A549 (cell line): ENCODE data around the gene NTNG2. TPM values are rescaled to one million over a fixed set of nuclear protein-coding genes. Genes with fewer than 3 reads are reported as not detected.

Experiments used
- ATAC-seq, 2 experiments: fragments of 200-7000 bp in 1 of 2; fragments of >200 bp in 1 of 2; cut with Nextera tagmentation in 1 of 2; cut with Tn5 transposase in 1 of 2; 3 replicates each; pipeline versions ENCODE4 v1.8.0 to v1.9.1; 2018 to 2020; ENCODE audit warnings: mild to moderate bottlenecking in 1 of 2, moderate library complexity in 1 of 2
- CTCF ChIA-PET: fragments of 300-600 bp; sonication (Branson Sonifier 250); formaldehyde crosslinking; extraction: SDS; loops from one replicate; lab custom pipeline; 2021; ENCODE audit warnings: antibody characterized with exemption, inconsistent platforms; lab: Yijun Ruan, JAX
- POLR2A ChIA-PET: fragments of 350-600 bp; formaldehyde crosslinking; extraction: SDS; loops from one replicate; lab custom pipeline; 2021; ENCODE audit warnings: antibody characterized with exemption, inconsistent platforms; lab: Yijun Ruan, JAX
- DNase-seq, 2 experiments: peaks; one replicate each; pipeline versions ENCODE4 v3.0.0 to v3.0.0-alpha.2; 2011 to 2016; ENCODE audit warnings: low read depth in 1 of 2, low spot score in 1 of 2
- FAIRE-seq: peaks from 2 replicates; lab custom pipeline; 2011; peaks lifted over from hg19 to GRCh38; lab: Jason Lieb, UNC
- H3K27ac ChIP-seq, 2 experiments: fragments of >200 bp; sonication (Bioruptor Twin); formaldehyde crosslinking; 3 replicates each; pipeline ENCODE4 v1.5.1; 2016 to 2017
- H3K4me1 ChIP-seq: fragments of >200 bp; sonication (Bioruptor Twin); formaldehyde crosslinking; 3 replicates; pipeline ENCODE4 v1.6.1; 2016
- H3K4me2 ChIP-seq: fragments of >200 bp; sonication (Bioruptor Twin); formaldehyde crosslinking; 3 replicates; pipeline ENCODE4 v1.6.1; 2016
- H3K4me3 ChIP-seq: fragments of >200 bp; sonication (Bioruptor Twin); formaldehyde crosslinking; 3 replicates; pipeline ENCODE4 v1.5.1; 2016
- H3K9me3 ChIP-seq: fragments of >200 bp; sonication (Bioruptor Twin); formaldehyde crosslinking; 3 replicates; pipeline ENCODE4 v1.6.1; 2016
- ATOH8 ChIP-seq: fragments of 250-450 bp; sonication (Bioruptor Pico); IDR thresholded peaks from 2 replicates; pipeline ENCODE4 v1.5.0; 2020; ENCODE audit warnings: low read depth, mild to moderate bottlenecking, moderate library complexity
- BHLHE40 ChIP-seq: IDR thresholded peaks from 2 replicates; pipeline ENCODE4 v1.6.1; 2012; ENCODE audit warnings: low read depth, low read length, inconsistent platforms
- CBX8 ChIP-seq: fragments of 200-600 bp; sonication (generic); IDR thresholded peaks from 2 replicates; pipeline ENCODE4 v1.6.1; 2016
- E2F6 ChIP-seq: IDR thresholded peaks from 2 replicates; pipeline ENCODE4 v1.6.1; 2012; ENCODE audit warnings: low read depth, borderline replicate concordance
- FOSL2 ChIP-seq, 2 experiments: fragments of 450-650 bp in 1 of 2; fragments of >200 bp in 1 of 2; sonication (Bioruptor Twin) in 1 of 2; formaldehyde crosslinking; IDR thresholded peaks; 2 replicates each; pipeline versions ENCODE4 v1.5.0 to v1.6.1; 2016 to 2020; ENCODE audit warnings: mild to moderate bottlenecking in 1 of 2, moderate library complexity in 1 of 2
- FOXS1 ChIP-seq: fragments of 250-450 bp; sonication (Bioruptor Pico); IDR thresholded peaks from 2 replicates; pipeline ENCODE4 v1.5.0; 2020; ENCODE audit warnings: mild to moderate bottlenecking, moderate library complexity
- GATA3 ChIP-seq: IDR thresholded peaks from 2 replicates; pipeline ENCODE4 v1.6.1; 2012; ENCODE audit warnings: borderline replicate concordance
- HES2 ChIP-seq: fragments of >200 bp; sonication (Bioruptor Twin); formaldehyde crosslinking; IDR thresholded peaks from 2 replicates; pipeline ENCODE4 v1.6.1; 2016
- MAX ChIP-seq: IDR thresholded peaks from 2 replicates; pipeline ENCODE4 v1.6.1; 2012
- MAZ ChIP-seq: fragments of 150-350 bp; IDR thresholded peaks from 2 replicates; pipeline ENCODE4 v1.6.1; 2014; ENCODE audit warnings: antibody characterized with exemption, low read depth, low read length, borderline replicate concordance
- PBX3 ChIP-seq: IDR thresholded peaks from 2 replicates; pipeline ENCODE4 v1.6.1; 2012
- PHF8 ChIP-seq: fragments of 200-600 bp; sonication (generic); IDR thresholded peaks from 2 replicates; pipeline ENCODE4 v1.6.1; 2016; ENCODE audit warnings: low read depth, mild to moderate bottlenecking, antibody characterized with exemption, moderate library complexity, borderline replicate concordance
- POLR2A ChIP-seq: IDR thresholded peaks from 2 replicates; pipeline ENCODE4 v1.6.1; 2012; ENCODE audit warnings: mild to moderate bottlenecking, low read length
- POLR2AphosphoS2 ChIP-seq: conservative IDR thresholded peaks from 2 replicates; pipeline ENCODE4 v1.6.1; 2012; ENCODE audit warnings: low read length, improper control_type of control experiment, inconsistent platforms
- RAD21 ChIP-seq, 2 experiments: fragments of >200 bp in 1 of 2; sonication (Bioruptor Twin) in 1 of 2; formaldehyde crosslinking in 1 of 2; IDR thresholded peaks in 1 of 2; conservative IDR thresholded peaks in 1 of 2; 2 replicates in 1 of 2; 3 replicates in 1 of 2; pipeline ENCODE4 v1.6.1; 2012 to 2018; ENCODE audit warnings: inconsistent platforms in 1 of 2
- RARB ChIP-seq: fragments of 250-450 bp; sonication (Bioruptor Pico); IDR thresholded peaks from 2 replicates; pipeline ENCODE4 v1.8.0; 2021; ENCODE audit warnings: mild to moderate bottlenecking, moderate library complexity
- TP53 ChIP-seq: fragments of 250-450 bp; sonication (Bioruptor Pico); IDR thresholded peaks from 2 replicates; pipeline ENCODE4 v1.5.0; 2021; ENCODE audit warnings: mild to moderate bottlenecking, moderate library complexity
- ZFP36 ChIP-seq: fragments of 450-650 bp; IDR thresholded peaks from 2 replicates; pipeline ENCODE4 v1.6.1; 2014; ENCODE audit warnings: borderline replicate concordance; ENCODE audit not compliant: partially characterized antibody
- ZNF302 ChIP-seq: fragments of 250-450 bp; sonication (Bioruptor Pico); IDR thresholded peaks from 2 replicates; pipeline ENCODE4 v1.9.0; 2021; ENCODE audit warnings: inconsistent platforms, mild to moderate bottlenecking, moderate library complexity
- ZSCAN20 ChIP-seq: fragments of 250-450 bp; sonication (Bioruptor Pico); IDR thresholded peaks from 2 replicates; pipeline ENCODE4 v1.8.0; 2022; ENCODE audit warnings: mild to moderate bottlenecking, moderate library complexity
- WGBS: methylation state at CpG from one replicate; pipeline ENCODE4 v1.1.6; 2017; ENCODE audit errors: missing lambda C conversion rate; 5-methylcytosine and 5-hydroxymethylcytosine counted together
- polyA plus RNA-seq, 4 experiments: library from polyadenylated mRNA; depleted of rRNA in 3 of 4; stranded (reverse); fragments of >200 nt; fragmentation: RNase III in 1 of 4; extraction: RNeasy Plus Mini Kit Qiagen cat#74134 plus additional on column Dnase treatment in 1 of 4; gene quantifications; 2 replicates in 3 of 4; 3 replicates in 1 of 4; pipeline ENCODE4 v1.2.3, GENCODE V29; 2011 to 2017

NTNG2 gene
- polyA plus RNA-seq, 2 of the 4 experiments (the other 2 are of a cell fraction), result 0.52 to 1.0 TPM

GRCh38 chr9:132231019-132231701, 69.3 kb downstream of the NTNG2 start:
- Histone ChIP-seq H3K9me3 (no peaks in the 10 kb centered on the region), H3K27ac (no peak overlapping the region), H3K4me3 (no peak overlapping the region), H3K4me2 (no peak overlapping the region), H3K4me1 (no peaks in the 10 kb centered on the region)
- 46% methylated on average over 14 of the region's 20 CpGs for WGBS
- POLR2A ChIA-PET, result no interaction called here
- ATAC-seq (no peak), DNase-seq (no peak)
- CTCF ChIA-PET, result interaction anchor here (0.8 kb wide), 1 partner anchor 8 kb away, joined by 3 read pairs; no protein-coding TSS in a partner anchor
- TF ChIP-seq POLR2A, result no peak
- TF ChIP-seq RAD21 (conservative IDR thresholded peaks at IDR 0.05 in 1 of 2, IDR thresholded peaks at IDR 0.05 in 1 of 2), result no peak
- TF ChIP-seq PHF8, result no peak
- TF ChIP-seq, all 56 proteins: peak for 0
- FAIRE-seq, result no peak

GRCh38 chr9:132232522-132232921, 70.7 kb downstream of the NTNG2 start:
- ChIA-PET POLR2A (no interaction called here), CTCF (interaction anchor here (8.2 to 10.6 kb wide), 3 partner anchors 16 to 472 kb away, joined by 133 to 232 read pairs (median 197); partner anchors contain the start of gene NTNG2)
- FAIRE-seq (no peak), DNase-seq (no peak), ATAC-seq (no peak)
- Histone ChIP-seq H3K9me3 (no peaks in the 10 kb centered on the region), H3K27ac (no peak overlapping the region), H3K4me1 (peaks cover 3% of the 10 kb centered on the region; the same call in 2 of the 3 replicates), H3K4me2 (no peak overlapping the region), H3K4me3 (no peak overlapping the region)
- TF ChIP-seq MAZ (no peak), FOXS1 (CRISPR knock-in tag) (no peak), MAX (no peak), BHLHE40 (no peak), GATA3 (no peak), ATOH8 (CRISPR knock-in tag) (no peak), PBX3 (no peak), RARB (CRISPR knock-in tag) (no peak), HES2 (no peak), CBX8 (no peak), FOSL2 (IDR thresholded peaks at IDR 0.05) (no peak), FOSL2 (CRISPR knock-in tag; IDR thresholded peaks at IDR 0.05) (no peak), ZSCAN20 (CRISPR knock-in tag) (no peak), E2F6 (no peak), ZNF302 (no peak), POLR2AphosphoS2 (no peak), POLR2A (no peak), ZFP36 (no peak)
- 44% methylated on average over 3 of the region's 3 CpGs for WGBS

GRCh38 chr9:132233138-132233537, 71.3 kb downstream of the NTNG2 start:
- FAIRE-seq, result no peak
- TF ChIP-seq TP53 (CRISPR knock-in tag) (no peak), MAX (no peak)
- POLR2A ChIA-PET, result no interaction called here

More at GRCh38 chr9:132233138-132233537, 71.3 kb downstream of the NTNG2 start:
- Histone ChIP-seq H3K27ac (no peak overlapping the region), H3K9me3 (no peaks in the 10 kb centered on the region), H3K4me3 (no peak overlapping the region), H3K4me2 (no peak overlapping the region), H3K4me1 (peaks cover 9% of the 10 kb centered on the region; the same call in 2 of the 3 replicates)
- WGBS, result 43% methylated on average over 3 of the region's 3 CpGs
- no peak for DNase-seq
- CTCF ChIA-PET, result interaction anchor here (0.9 to 10.6 kb wide), 5 partner anchors 16 to 473 kb away, joined by 3 to 232 read pairs (median 133); partner anchors contain the start of gene NTNG2
- no peak for ATAC-seq
